PC-9 (cell line): ENCODE measurements around the gene CAT. TPM values are rescaled to one million over a fixed set of nuclear protein-coding genes. Genes with fewer than 3 reads are reported as not detected.

Source experiments
- BruUV-seq: library from RNA; stranded (reverse); fragments of 400-500 nt; replicated peaks from 2 replicates; lab custom pipeline; 2021; lab: Mats Ljungman, UMichigan
- CTCF ChIA-PET: fragments of 300-600 bp; sonication (Branson Sonifier 250); formaldehyde crosslinking; loops from one replicate; lab custom pipeline; 2022; ENCODE audit warnings: antibody characterized with exemption; lab: Charles Lee
- POLR2A ChIA-PET: fragments of 300-600 bp; sonication (Branson Sonifier 250); formaldehyde crosslinking; loops from one replicate; lab custom pipeline; 2022; ENCODE audit warnings: antibody characterized with exemption; ENCODE audit not compliant: unreplicated experiment; lab: Charles Lee
- DNase-seq, 2 experiments: peaks; one replicate each; pipeline versions ENCODE4 v3.0.0 to v3.0.0-alpha.2; 2015 to 2022; ENCODE audit warnings: mixed read lengths in 1 of 2
- H2AFZ ChIP-seq: fragments of 200-600 bp; sonication (generic); 2 replicates; pipeline ENCODE4 v1.8.1; 2017; ENCODE audit warnings: antibody characterized with exemption
- H3F3A ChIP-seq: fragments of 200-600 bp; sonication (generic); 2 replicates; pipeline ENCODE4 v1.8.1; 2017; ENCODE audit warnings: antibody characterized with exemption, mild to moderate bottlenecking, low read depth; ENCODE audit not compliant: insufficient read depth
- H3K27ac ChIP-seq: fragments of 200-600 bp; sonication (generic); 2 replicates; pipeline ENCODE4 v1.6.1; 2016; ENCODE audit warnings: mixed run types
- H3K27me3 ChIP-seq: fragments of 200-600 bp; sonication (generic); 2 replicates; pipeline ENCODE4 v1.6.1; 2016; ENCODE audit warnings: low read depth, mixed run types; ENCODE audit not compliant: insufficient read depth
- H3K36me3 ChIP-seq: fragments of 200-600 bp; sonication (generic); 2 replicates; pipeline ENCODE4 v1.6.1; 2016; ENCODE audit warnings: low read depth, mixed run types
- H3K4me1 ChIP-seq: fragments of 200-600 bp; sonication (generic); replicated peaks from 2 replicates; pipeline ENCODE4 v1.6.1; 2016; ENCODE audit warnings: mixed run types; ENCODE audit not compliant: insufficient read depth
- H3K4me2 ChIP-seq: fragments of 200-600 bp; sonication (generic); 2 replicates; pipeline ENCODE4 v1.6.1; 2017; ENCODE audit warnings: mixed run types
- H3K4me3 ChIP-seq: fragments of 200-600 bp; sonication (generic); 2 replicates; pipeline ENCODE4 v1.6.1; 2016; ENCODE audit warnings: mixed run types
- H3K79me2 ChIP-seq: fragments of 200-600 bp; sonication (generic); 2 replicates; pipeline ENCODE4 v1.6.1; 2017; ENCODE audit warnings: low read depth, mixed run types
- H3K9me2 ChIP-seq: fragments of 200-600 bp; sonication (generic); 2 replicates; pipeline ENCODE4 v1.8.1; 2017; ENCODE audit warnings: mild to moderate bottlenecking; ENCODE audit not compliant: insufficient read depth
- H3K9me3 ChIP-seq: fragments of 200-600 bp; sonication (generic); 2 replicates; pipeline ENCODE4 v1.8.1; 2016; ENCODE audit warnings: low read depth; ENCODE audit not compliant: insufficient read depth
- H4K20me1 ChIP-seq: fragments of 200-600 bp; sonication (generic); 2 replicates; pipeline ENCODE4 v1.8.1; 2017; ENCODE audit not compliant: insufficient read depth
- CTCF ChIP-seq: fragments of 200-600 bp; sonication (generic); conservative IDR thresholded peaks from 2 replicates; pipeline ENCODE4 v1.6.1; 2017; ENCODE audit warnings: mixed run types, antibody characterized with exemption, mild to moderate bottlenecking, moderate library complexity
- EZH2 ChIP-seq: fragments of 200-600 bp; sonication (generic); IDR thresholded peaks from 2 replicates; pipeline ENCODE4 v1.8.0; 2017; ENCODE audit warnings: antibody characterized with exemption, low read depth
- intact Hi-C: fragments of 100-400 bp; cut with micrococcal nuclease; formaldehyde crosslinking; loops from one replicate; pipeline ENCODE4 v1.10.0; 2022; ENCODE audit not compliant: unreplicated experiment
- total RNA-seq: library from RNA; stranded (reverse); gene quantifications from 2 replicates; pipeline ENCODE4 v1.2.3, GENCODE V29; 2021

The CAT gene
- total RNA-seq, 1 experiment from 2014 or later = 63.4 TPM

GRCh38 chr11:34444428-34444827, 5.7 kb downstream of the CAT start:
- Histone ChIP-seq H3F3A (no peaks in the 10 kb centered on the region), H3K79me2 (peaks cover 76% of the 10 kb centered on the region), H3K9me2 (no peaks in the 10 kb centered on the region), H3K27me3 (no peaks in the 10 kb centered on the region), H3K9me3 (peaks cover 6% of the 10 kb centered on the region; the same call in 1 of the 2 replicates), H3K27ac (no peak overlapping the region), H3K36me3 (peaks cover 20% of the 10 kb centered on the region), H3K4me2 (no peak overlapping the region), H4K20me1 (peaks cover 3% of the 10 kb centered on the region), H2AFZ (no peak overlapping the region), H3K4me3 (no peak overlapping the region), H3K4me1 (peaks cover 9% of the 10 kb centered on the region)
- ChIA-PET CTCF (no interaction called here), POLR2A (no interaction called here)
- intact Hi-C loops = no loop called here
- no TSS peak for BruUV-seq
- no peak for DNase-seq
- no peak for TF ChIP-seq CTCF
- no peak for TF ChIP-seq EZH2

GRCh38 chr11:34445956-34446355, 7.2 kb downstream of the CAT start:
- H3K27me3 ChIP-seq = no peaks in the 10 kb centered on the region
- peak in 1 of 2 experiments; percentile 34 for DNase-seq
- no peaks in the 10 kb centered on the region; the same call in 1 of the 2 replicates for H3K4me1 ChIP-seq
- no peak overlapping the region for H3K27ac ChIP-seq
- CTCF ChIA-PET = interaction anchor here (0.7 kb wide), 1 partner anchor 478 kb away, joined by 3 read pairs; no protein-coding TSS in a partner anchor
- no peaks in the 10 kb centered on the region; the same call in 1 of the 2 replicates for H3K9me2 ChIP-seq
- no peak overlapping the region for H3K4me2 ChIP-seq
- H3K9me3 ChIP-seq = peaks cover 6% of the 10 kb centered on the region; the same call in 1 of the 2 replicates
- H3K36me3 ChIP-seq = peaks cover 35% of the 10 kb centered on the region
- BruUV-seq = no TSS peak
- no peak overlapping the region for H2AFZ ChIP-seq
- TF ChIP-seq CTCF (no peak), EZH2 (no peak)
- H3K4me3 ChIP-seq = no peak overlapping the region
- peaks cover 61% of the 10 kb centered on the region for H3K79me2 ChIP-seq
- no peaks in the 10 kb centered on the region for H4K20me1 ChIP-seq
- POLR2A ChIA-PET = no interaction called here
- intact Hi-C loops = no loop called here
- no peaks in the 10 kb centered on the region for H3F3A ChIP-seq

GRCh38 chr11:34446386-34446785, 7.7 kb downstream of the CAT start:
- no peak overlapping the region for H2AFZ ChIP-seq
- no peaks in the 10 kb centered on the region for H3K4me1 ChIP-seq
- intact Hi-C loops = no loop called here
- no peak overlapping the region for H3K4me2 ChIP-seq
- no peaks in the 10 kb centered on the region for H4K20me1 ChIP-seq
- no peak overlapping the region for H3K27ac ChIP-seq
- DNase-seq = peak in 1 of 2 experiments; percentile 9
- POLR2A ChIA-PET = no interaction called here
- H3K36me3 ChIP-seq = peaks cover 35% of the 10 kb centered on the region
- TF ChIP-seq EZH2 = no peak
- TF ChIP-seq CTCF = no peak
- H3K9me3 ChIP-seq = peaks cover 1% of the 10 kb centered on the region; the same call in 1 of the 2 replicates
- no peaks in the 10 kb centered on the region for H3F3A ChIP-seq
- peaks cover 57% of the 10 kb centered on the region for H3K79me2 ChIP-seq
- CTCF ChIA-PET = interaction anchor here (0.7 kb wide), 1 partner anchor 477 kb away, joined by 3 read pairs; no protein-coding TSS in a partner anchor
- no peaks in the 10 kb centered on the region for H3K27me3 ChIP-seq
- no TSS peak for BruUV-seq
- H3K4me3 ChIP-seq = no peak overlapping the region
- no peaks in the 10 kb centered on the region; the same call in 1 of the 2 replicates for H3K9me2 ChIP-seq
